GM21786 (cell line): ENCODE results near the gene ABCD1.

Experiments
- ATAC-seq: cut with Tn5 transposase; IDR thresholded peaks from one replicate; pipeline ENCODE4 v1.9.1; 2021; ENCODE audit not compliant: unreplicated experiment

The ABCD1 gene

DNA sequence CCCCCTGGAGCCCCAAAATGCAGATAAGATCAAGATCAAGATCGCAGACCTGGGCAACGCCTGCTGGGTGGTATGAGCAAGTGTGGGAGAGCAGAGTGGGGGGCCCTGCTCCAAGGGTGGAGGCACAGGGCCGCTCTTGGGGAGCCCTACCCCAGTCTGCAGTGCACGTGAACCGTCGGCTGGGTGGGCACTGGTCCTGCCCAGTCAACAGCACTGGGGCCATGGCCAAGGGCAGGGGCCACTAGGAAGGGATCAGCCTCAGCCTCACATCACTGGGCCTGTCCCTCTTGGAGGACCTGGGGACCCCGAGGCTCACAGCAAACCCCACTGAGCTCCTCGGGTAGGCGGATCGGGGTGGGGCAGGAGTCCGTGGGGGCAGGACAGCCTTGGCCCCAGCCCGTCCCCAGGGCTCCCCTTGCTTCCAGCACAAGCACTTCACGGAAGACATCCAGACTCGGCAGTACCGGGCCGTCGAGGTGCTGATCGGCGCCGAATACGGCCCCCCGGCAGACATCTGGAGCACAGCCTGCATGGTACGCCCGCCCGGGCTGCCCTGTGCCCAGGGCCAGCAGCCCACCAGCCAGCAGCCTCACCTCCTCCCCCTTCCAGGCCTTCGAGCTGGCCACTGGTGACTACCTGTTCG, 59.8 kb downstream of the ABCD1 start:
- no peak for ATAC-seq

DNA sequence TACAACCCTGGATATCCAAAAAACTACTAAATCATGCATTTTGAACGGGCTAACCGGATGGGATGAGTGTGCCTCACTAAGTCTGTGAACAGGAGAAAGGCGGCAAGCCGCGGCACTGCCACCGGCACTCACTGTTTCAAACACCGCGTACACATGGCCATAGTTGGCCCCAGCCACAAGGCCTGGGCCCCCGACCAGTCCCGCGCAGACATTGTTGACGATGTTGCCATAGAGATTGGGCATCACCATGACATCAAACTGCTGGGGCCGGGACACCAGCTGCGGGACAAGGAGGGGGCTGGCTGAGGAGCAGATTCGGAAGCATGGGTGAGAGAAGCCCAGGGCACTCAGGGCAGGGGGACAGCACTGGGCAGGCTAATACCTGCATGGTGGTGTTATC, 62.0 kb downstream of the ABCD1 start:
- no peak for ATAC-seq

DNA sequence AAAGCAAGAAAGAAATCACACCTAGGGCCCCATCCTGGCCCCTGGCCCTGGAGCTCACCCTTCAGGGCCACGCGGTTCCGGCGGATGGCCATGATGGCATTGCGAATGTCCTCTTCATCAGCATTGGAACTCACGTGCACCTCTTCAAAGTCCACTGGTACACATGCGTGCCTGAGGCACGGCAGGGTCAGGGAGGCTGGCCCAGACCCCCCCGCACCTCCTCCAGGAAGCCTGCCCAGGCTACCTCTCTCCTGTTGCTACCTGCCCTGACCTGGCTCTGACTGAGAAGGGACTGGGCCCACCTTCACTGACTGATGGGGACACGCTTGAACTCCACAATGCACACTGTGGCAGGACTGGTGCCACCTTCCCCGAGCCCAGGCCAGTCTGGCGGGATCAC, 65.0 kb downstream of the ABCD1 start:
- no peak for ATAC-seq

DNA sequence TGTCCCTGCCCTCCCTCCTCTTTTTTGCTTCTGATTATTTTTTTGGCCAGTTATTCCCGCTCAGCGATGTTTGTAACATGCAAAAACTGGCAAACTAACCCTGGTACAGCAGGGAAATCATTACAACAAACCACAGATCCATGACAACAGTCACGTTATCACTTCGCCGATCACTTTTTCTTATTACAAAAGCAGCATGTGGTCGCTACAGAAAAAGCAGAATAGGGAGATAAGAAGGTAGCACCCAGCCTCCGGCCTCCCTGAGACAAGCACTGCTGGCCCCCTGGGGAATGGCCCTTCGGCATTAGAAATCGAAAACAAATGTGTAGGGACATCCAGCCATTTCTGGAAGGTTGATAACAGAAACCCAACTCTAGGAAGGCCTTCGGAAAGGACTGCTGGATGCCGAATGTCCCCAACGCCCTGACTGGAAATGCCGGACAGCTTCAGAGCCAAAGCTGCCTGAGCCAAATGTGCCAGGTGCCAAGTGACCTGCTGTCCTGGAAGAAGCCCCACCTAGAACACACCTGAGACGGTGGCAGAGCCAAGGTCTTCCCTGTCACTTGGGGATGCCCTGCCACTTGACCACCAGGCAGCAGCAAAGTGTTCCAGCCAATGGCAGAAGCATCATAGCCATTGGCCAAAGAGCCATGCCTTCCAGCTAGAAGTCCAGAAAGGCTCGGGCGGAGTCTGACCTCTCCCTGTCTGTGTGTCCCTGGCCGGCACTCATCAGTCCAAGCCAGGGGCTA, 66.6 kb downstream of the ABCD1 start:
- ATAC-seq, result no peak

DNA sequence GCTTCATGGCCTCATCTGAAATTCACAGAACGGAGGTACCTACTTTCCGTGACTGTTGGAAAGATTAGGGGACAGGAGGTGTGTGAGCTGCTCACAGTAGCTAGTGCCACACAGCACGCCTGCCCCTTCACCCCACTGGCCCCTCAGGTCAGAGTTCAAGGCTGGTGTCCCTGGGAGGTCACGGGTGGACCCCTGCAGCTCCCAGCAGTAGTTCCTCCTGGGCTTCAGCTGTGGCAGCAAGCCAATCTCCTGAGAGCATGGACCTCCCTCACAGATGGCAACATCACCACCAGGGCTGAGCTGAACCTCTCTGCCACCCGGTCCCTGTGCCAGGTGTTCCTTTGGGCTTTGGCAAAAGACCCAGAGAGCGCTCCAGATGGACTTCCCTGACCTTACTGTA, 67.7 kb downstream of the ABCD1 start:
- no peak for ATAC-seq

DNA sequence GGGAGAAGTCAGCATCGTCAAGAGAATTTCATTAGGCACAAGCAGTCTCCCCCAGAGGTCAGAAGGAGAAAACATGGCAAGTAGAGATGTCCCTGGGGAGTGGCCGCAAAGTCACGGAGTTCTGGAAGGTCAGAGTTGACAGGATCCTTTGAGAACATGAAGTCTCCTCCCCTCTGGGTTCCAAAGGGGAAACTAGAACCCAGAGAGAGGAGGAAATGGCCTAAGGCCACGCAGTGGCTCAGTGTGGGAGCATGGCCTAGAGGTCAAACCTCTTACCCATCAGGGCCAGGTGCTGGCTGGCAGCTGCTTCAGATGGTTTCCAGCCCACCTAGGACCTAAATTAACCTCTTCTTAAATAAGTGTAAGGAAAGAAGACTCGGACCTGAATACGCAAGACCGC, 68.6 kb downstream of the ABCD1 start:
- no peak for ATAC-seq
